Loucy (cell line): ENCODE measurements around the gene VWA1.

ENCODE experiments used
- CTCF ChIP-seq: fragments of 200-600 bp; sonication (generic); conservative IDR thresholded peaks from 2 replicates; pipeline ENCODE4 v1.5.1; 2014; ENCODE audit warnings: mild to moderate bottlenecking, antibody characterized with exemption, low read length
- EZH2phosphoT487 ChIP-seq: fragments of 200-600 bp; IDR thresholded peaks from 2 replicates; pipeline ENCODE4 v1.6.1; 2018; ENCODE audit warnings: antibody characterized with exemption, mild to moderate bottlenecking, moderate library complexity, borderline replicate concordance

GRCh38 chr1:1432951-1433803 lies 2.3 kb upstream of the VWA1 start:
- no peak for TF ChIP-seq EZH2phosphoT487
- TF ChIP-seq CTCF: no peak
